IMR-90 (cell line): ENCODE data around the gene DGKB. TPM values are rescaled to one million over a fixed set of nuclear protein-coding genes. Genes with fewer than 3 reads are reported as not detected.

Source experiments
- ATAC-seq: fragments of 200-7000 bp; cut with Tn5 transposase; 2 replicates; pipeline ENCODE4 v1.9.1; 2020; ENCODE audit warnings: low read depth, mild to moderate bottlenecking, moderate library complexity
- BruUV-seq: library from RNA; stranded (reverse); fragments of 400-500 nt; replicated peaks from 2 replicates; lab custom pipeline; 2021; lab: Mats Ljungman, UMichigan
- CTCF ChIA-PET: fragments of 300-600 bp; formaldehyde crosslinking; extraction: SDS; loops from one replicate; lab custom pipeline; 2021; ENCODE audit warnings: antibody characterized with exemption; lab: Yijun Ruan, JAX
- POLR2A ChIA-PET: fragments of 300-600 bp; sonication (Branson Sonifier 250); formaldehyde crosslinking; loops from one replicate; lab custom pipeline; 2022; ENCODE audit warnings: antibody characterized with exemption; ENCODE audit not compliant: unreplicated experiment; lab: Charles Lee
- DNase-seq: peaks from one replicate; pipeline ENCODE4 v3.0.0; 2013
- H2AFZ ChIP-seq: replicated peaks from 2 replicates; pipeline ENCODE3; 2013; ENCODE audit warnings: low read length, mild to moderate bottlenecking; ENCODE audit not compliant: poor library complexity
- H2AK5ac ChIP-seq: 2 replicates; pipeline ENCODE4 v1.6.1; 2013; ENCODE audit warnings: low read depth, low read length, inconsistent platforms
- H2AK9ac ChIP-seq: replicated peaks from 2 replicates; pipeline ENCODE3; 2013; ENCODE audit warnings: mild to moderate bottlenecking, low read depth, low read length, moderate library complexity; ENCODE audit not compliant: poor library complexity
- H2BK120ac ChIP-seq: 2 replicates; pipeline ENCODE4 v1.6.1; 2013; ENCODE audit warnings: low read depth, low read length, inconsistent platforms
- H2BK15ac ChIP-seq: 3 replicates; pipeline ENCODE4 v1.6.1; 2013; ENCODE audit warnings: low read depth, low read length, inconsistent platforms
- H2BK20ac ChIP-seq: 2 replicates; pipeline ENCODE4 v1.6.1; 2013; ENCODE audit warnings: low read depth, mild to moderate bottlenecking, inconsistent platforms, low read length, moderate library complexity
- H2BK5ac ChIP-seq: 2 replicates; pipeline ENCODE4 v1.6.1; 2013; ENCODE audit warnings: mild to moderate bottlenecking, low read depth, low read length, inconsistent platforms; ENCODE audit not compliant: poor library complexity, severe bottlenecking
- H3K14ac ChIP-seq: replicated peaks from 2 replicates; pipeline ENCODE4 v1.6.1; 2013; ENCODE audit warnings: low read depth, low read length, inconsistent platforms
- H3K18ac ChIP-seq: 2 replicates; pipeline ENCODE4 v1.6.1; 2013; ENCODE audit warnings: low read depth, low read length, control low read depth
- H3K23ac ChIP-seq: 2 replicates; pipeline ENCODE4 v1.6.1; 2013; ENCODE audit warnings: low read depth, low read length, inconsistent platforms
- H3K27ac ChIP-seq: 2 replicates; pipeline ENCODE4 v1.5.1; 2013; ENCODE audit warnings: mild to moderate bottlenecking, control low read depth, low read length; ENCODE audit not compliant: insufficient read depth
- H3K27me3 ChIP-seq: 2 replicates; pipeline ENCODE4 v1.6.1; 2013; ENCODE audit warnings: low read length; ENCODE audit not compliant: control insufficient read depth, insufficient read depth
- H3K36me3 ChIP-seq: 2 replicates; pipeline ENCODE4 v1.6.1; 2013; ENCODE audit warnings: low read length, mixed read lengths; ENCODE audit not compliant: control insufficient read depth, insufficient read depth
- H3K4ac ChIP-seq: 2 replicates; pipeline ENCODE4 v1.6.1; 2013; ENCODE audit warnings: low read depth, low read length, inconsistent platforms
- H3K4me1 ChIP-seq: 2 replicates; pipeline ENCODE4 v1.6.1; 2013; ENCODE audit warnings: low read length, mixed read lengths; ENCODE audit not compliant: control insufficient read depth, insufficient read depth
- H3K4me2 ChIP-seq: 2 replicates; pipeline ENCODE4 v1.6.1; 2013; ENCODE audit warnings: low read depth, mild to moderate bottlenecking, control low read depth, low read length, moderate library complexity
- H3K4me3 ChIP-seq: 2 replicates; pipeline ENCODE4 v1.5.1; 2013; ENCODE audit warnings: low read depth, mild to moderate bottlenecking, control low read depth, low read length, moderate library complexity; ENCODE audit not compliant: insufficient read depth
- H3K56ac ChIP-seq: 2 replicates; pipeline ENCODE4 v1.6.1; 2013; ENCODE audit warnings: low read length, inconsistent platforms; ENCODE audit not compliant: insufficient read depth; ENCODE audit errors: extremely low read depth
- H3K79me1 ChIP-seq, 2 experiments: 2 replicates each; pipeline ENCODE4 v1.6.1; 2013; ENCODE audit warnings: low read length in 2 of 2, inconsistent platforms in 1 of 2, low read depth in 1 of 2
- H3K9ac ChIP-seq: 2 replicates; pipeline ENCODE4 v1.6.1; 2013; ENCODE audit warnings: low read depth, low read length, control low read depth
- H3K9me1 ChIP-seq: 2 replicates; pipeline ENCODE4 v1.6.1; 2013; ENCODE audit warnings: low read length, inconsistent platforms; ENCODE audit not compliant: insufficient read depth
- H3K9me3 ChIP-seq: 2 replicates; pipeline ENCODE4 v1.6.1; 2013; ENCODE audit warnings: low read length; ENCODE audit not compliant: control insufficient read depth, insufficient read depth
- H4K20me1 ChIP-seq: 2 replicates; pipeline ENCODE4 v1.6.1; 2013; ENCODE audit warnings: low read length, inconsistent platforms; ENCODE audit not compliant: insufficient read depth
- H4K5ac ChIP-seq: 2 replicates; pipeline ENCODE4 v1.6.1; 2013; ENCODE audit warnings: mild to moderate bottlenecking, low read depth, low read length, control low read depth
- H4K8ac ChIP-seq, 2 experiments: 2 replicates each; pipeline ENCODE4 v1.6.1; 2013; ENCODE audit warnings: low read depth in 2 of 2, low read length in 2 of 2, control low read depth in 1 of 2, inconsistent platforms in 1 of 2
- H4K91ac ChIP-seq: 2 replicates; pipeline ENCODE4 v1.6.1; 2013; ENCODE audit warnings: low read depth, low read length, inconsistent platforms; ENCODE audit not compliant: insufficient read depth
- BHLHE40 ChIP-seq: fragments of 150-350 bp; IDR thresholded peaks from 2 replicates; pipeline ENCODE4 v1.6.1; 2016; ENCODE audit warnings: mild to moderate bottlenecking, low read depth, low read length
- CEBPB ChIP-seq: IDR thresholded peaks from 2 replicates; pipeline ENCODE4 v1.6.1; 2012; ENCODE audit warnings: low read depth, low read length, improper control_type of control experiment
- CHD1 ChIP-seq: IDR thresholded peaks from 2 replicates; pipeline ENCODE4 v1.6.1; 2012; ENCODE audit warnings: low read depth, low read length, improper control_type of control experiment
- ELK1 ChIP-seq: fragments of 150-350 bp; IDR thresholded peaks from 2 replicates; pipeline ENCODE4 v1.6.1; 2016; ENCODE audit warnings: low read depth, mild to moderate bottlenecking, low read length, moderate library complexity, borderline replicate concordance
- FOS ChIP-seq: fragments of 150-350 bp; IDR thresholded peaks from 2 replicates; pipeline ENCODE4 v1.6.1; 2016; ENCODE audit warnings: low read depth, low read length
- MAFK ChIP-seq: IDR thresholded peaks from 2 replicates; pipeline ENCODE4 v1.6.1; 2012; ENCODE audit warnings: low read depth, low read length, improper control_type of control experiment
- MAZ ChIP-seq: IDR thresholded peaks from 2 replicates; pipeline ENCODE4 v1.6.1; 2012; ENCODE audit warnings: low read depth, mild to moderate bottlenecking, low read length, improper control_type of control experiment, moderate library complexity, borderline replicate concordance
- MXI1 ChIP-seq: IDR thresholded peaks from 2 replicates; pipeline ENCODE4 v1.6.1; 2012; ENCODE audit warnings: low read depth, mild to moderate bottlenecking, low read length, moderate library complexity, borderline replicate concordance
- NFE2L2 ChIP-seq: fragments of 150-350 bp; IDR thresholded peaks from 2 replicates; pipeline ENCODE4 v1.6.1; 2016; ENCODE audit warnings: low read depth, mild to moderate bottlenecking, low read length
- POLR2A ChIP-seq: IDR thresholded peaks from 2 replicates; pipeline ENCODE4 v1.6.1; 2012; ENCODE audit warnings: mild to moderate bottlenecking, low read depth, low read length
- RAD21 ChIP-seq: IDR thresholded peaks from 2 replicates; pipeline ENCODE4 v1.6.1; 2012; ENCODE audit warnings: low read length, improper control_type of control experiment
- RCOR1 ChIP-seq: IDR thresholded peaks from 2 replicates; pipeline ENCODE4 v1.6.1; 2012; ENCODE audit warnings: mild to moderate bottlenecking, low read length, improper control_type of control experiment; ENCODE audit not compliant: insufficient replicate concordance
- RFX5 ChIP-seq: IDR thresholded peaks from 2 replicates; pipeline ENCODE4 v1.8.0; 2012; ENCODE audit warnings: low read depth, mild to moderate bottlenecking, low read length, moderate library complexity
- SMC3 ChIP-seq: fragments of 150-350 bp; IDR thresholded peaks from 2 replicates; pipeline ENCODE4 v1.6.1; 2016; ENCODE audit warnings: low read depth, mild to moderate bottlenecking, antibody characterized with exemption, low read length, moderate library complexity
- WGBS, 2 experiments: methylation state at CpG; one replicate each; pipeline versions ENCODE4 v1.1.5 to v1.1.7; 2013; ENCODE audit warnings: missing lambda C conversion rate in 2 of 2; ENCODE audit not compliant: insufficient read length in 1 of 2; ENCODE audit errors: extremely low coverage in 2 of 2; 5-methylcytosine and 5-hydroxymethylcytosine counted together
- dilution Hi-C: fragments of 300-500 bp; cut with HindIII; formaldehyde crosslinking; loops from one replicate; pipeline ENCODE4 v1.14.3; 2018; ENCODE audit warnings: low sequenced_read_pairs; ENCODE audit not compliant: unreplicated experiment
- in situ Hi-C: fragments of 300-500 bp; cut with MboI; formaldehyde crosslinking; loops from 3 replicates; pipeline ENCODE4 v1.14.3; 2019; ENCODE audit warnings: low sequenced_read_pairs, inconsistent platforms, mixed read lengths
- intact Hi-C: fragments of 100-400 bp; cut with micrococcal nuclease; formaldehyde crosslinking; loops from 2 replicates; pipeline ENCODE4 v1.10.0; 2022
- polyA plus RNA-seq, 3 experiments: library from polyadenylated mRNA; depleted of rRNA; stranded (reverse); fragments of >200 nt; gene quantifications; 2 replicates each; pipeline ENCODE4 v1.2.3, GENCODE V29; 2012; ENCODE audit warnings: low replicate concordance in 1 of 3
- total RNA-seq: library from RNA; depleted of rRNA; stranded (reverse); fragments of >200 nt; gene quantifications from 2 replicates; pipeline ENCODE4 v1.2.3, GENCODE V29; 2012
- TF ChIP-seq, protein P1 (sequence below): conservative IDR thresholded peaks from 2 replicates; pipeline ENCODE4 v1.5.1; 2012; ENCODE audit warnings: mild to moderate bottlenecking, low read depth, low read length, improper control_type of control experiment
- TF ChIP-seq, protein P2 (sequence below): fragments of 150-350 bp; IDR thresholded peaks from 2 replicates; pipeline ENCODE4 v1.6.1; 2017; ENCODE audit warnings: mild to moderate bottlenecking, antibody characterized with exemption, low read length, low read depth

DGKB gene
- total and polyA plus RNA-seq, 2 of the 4 experiments (the other 2 are of a cell fraction): not detected

- H3K56ac ChIP-seq: no peak overlapping the region
- H2AFZ ChIP-seq: no peak overlapping the region
- H4K91ac ChIP-seq: no peak overlapping the region
- H3K4me2 ChIP-seq: no peak overlapping the region
- BruUV-seq: no TSS peak
- POLR2A ChIA-PET: no interaction called here
- no peaks in the 10 kb centered on the region for H3K27me3 ChIP-seq
- H4K20me1 ChIP-seq: no peaks in the 10 kb centered on the region
- H2AK5ac ChIP-seq: no peak overlapping the region
- no peak for TF ChIP-seq SMC3
- TF ChIP-seq, protein P1, sequence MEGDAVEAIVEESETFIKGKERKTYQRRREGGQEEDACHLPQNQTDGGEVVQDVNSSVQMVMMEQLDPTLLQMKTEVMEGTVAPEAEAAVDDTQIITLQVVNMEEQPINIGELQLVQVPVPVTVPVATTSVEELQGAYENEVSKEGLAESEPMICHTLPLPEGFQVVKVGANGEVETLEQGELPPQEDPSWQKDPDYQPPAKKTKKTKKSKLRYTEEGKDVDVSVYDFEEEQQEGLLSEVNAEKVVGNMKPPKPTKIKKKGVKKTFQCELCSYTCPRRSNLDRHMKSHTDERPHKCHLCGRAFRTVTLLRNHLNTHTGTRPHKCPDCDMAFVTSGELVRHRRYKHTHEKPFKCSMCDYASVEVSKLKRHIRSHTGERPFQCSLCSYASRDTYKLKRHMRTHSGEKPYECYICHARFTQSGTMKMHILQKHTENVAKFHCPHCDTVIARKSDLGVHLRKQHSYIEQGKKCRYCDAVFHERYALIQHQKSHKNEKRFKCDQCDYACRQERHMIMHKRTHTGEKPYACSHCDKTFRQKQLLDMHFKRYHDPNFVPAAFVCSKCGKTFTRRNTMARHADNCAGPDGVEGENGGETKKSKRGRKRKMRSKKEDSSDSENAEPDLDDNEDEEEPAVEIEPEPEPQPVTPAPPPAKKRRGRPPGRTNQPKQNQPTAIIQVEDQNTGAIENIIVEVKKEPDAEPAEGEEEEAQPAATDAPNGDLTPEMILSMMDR: no peak
- TF ChIP-seq MXI1: no peak
- no peak for TF ChIP-seq ELK1
- TF ChIP-seq RAD21: no peak
- no peak for TF ChIP-seq RCOR1
- TF ChIP-seq MAZ: no peak
- TF ChIP-seq POLR2A: no peak
- TF ChIP-seq, protein P2, sequence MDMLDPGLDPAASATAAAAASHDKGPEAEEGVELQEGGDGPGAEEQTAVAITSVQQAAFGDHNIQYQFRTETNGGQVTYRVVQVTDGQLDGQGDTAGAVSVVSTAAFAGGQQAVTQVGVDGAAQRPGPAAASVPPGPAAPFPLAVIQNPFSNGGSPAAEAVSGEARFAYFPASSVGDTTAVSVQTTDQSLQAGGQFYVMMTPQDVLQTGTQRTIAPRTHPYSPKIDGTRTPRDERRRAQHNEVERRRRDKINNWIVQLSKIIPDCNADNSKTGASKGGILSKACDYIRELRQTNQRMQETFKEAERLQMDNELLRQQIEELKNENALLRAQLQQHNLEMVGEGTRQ: no peak
- no peak for TF ChIP-seq BHLHE40
- TF ChIP-seq NFE2L2: no peak
- TF ChIP-seq CEBPB: no peak
- TF ChIP-seq MAFK: no peak
- no peak for TF ChIP-seq CHD1
- no peak for TF ChIP-seq RFX5
- TF ChIP-seq FOS: no peak
- no peak overlapping the region for H2BK15ac ChIP-seq
- H3K9me3 ChIP-seq: no peaks in the 10 kb centered on the region
- H4K5ac ChIP-seq: no peak overlapping the region
- H3K27ac ChIP-seq: no peak overlapping the region
- H2AK9ac ChIP-seq: no peak overlapping the region
- CTCF ChIA-PET: no interaction called here
- ATAC-seq: no peak
- no peaks in the 10 kb centered on the region for H3K4me1 ChIP-seq
- WGBS, 2 experiments: no CpG with 5 or more reads among the region's 3 CpGs
- in situ Hi-C loops (no loop called here), intact Hi-C loops (loop anchor here (5.0 kb wide), 1 partner anchor 1499 kb away; no protein-coding TSS in a partner anchor), dilution Hi-C loops (no loop called here)
- no peak overlapping the region for H2BK20ac ChIP-seq
- no peak overlapping the region for H3K4ac ChIP-seq
- no peak overlapping the region for H2BK120ac ChIP-seq
- no peak for DNase-seq
- H4K8ac ChIP-seq: no peak overlapping the region
- no peak overlapping the region for H3K18ac ChIP-seq
- H3K23ac ChIP-seq: no peak overlapping the region
- H3K14ac ChIP-seq: no peak overlapping the region
- H3K36me3 ChIP-seq: no peaks in the 10 kb centered on the region
- no peak overlapping the region for H2BK5ac ChIP-seq
- no peak overlapping the region for H3K9ac ChIP-seq
- no peaks in the 10 kb centered on the region for H3K79me1 ChIP-seq
- H3K9me1 ChIP-seq: no peaks in the 10 kb centered on the region
- H3K4me3 ChIP-seq: no peak overlapping the region
Measured at GRCh38 chr7:14858410-14858809, 44.1 kb downstream of the DGKB start.
